Mammary epithelial cell (primary cell): ENCODE results near the gene POC1A.

Experiments
- EZH2 ChIP-seq: IDR thresholded peaks from 2 replicates; pipeline ENCODE4 v1.6.1; 2012; ENCODE audit warnings: low read length, inconsistent platforms, borderline replicate concordance
- TF ChIP-seq, protein P1 (sequence below), 2 donors: IDR thresholded peaks in 1 of 2; conservative IDR thresholded peaks in 1 of 2; 2 replicates each; pipeline ENCODE4 v1.5.1; 2011 to 2012; ENCODE audit warnings: inconsistent platforms in 2 of 2, low read length in 2 of 2, mild to moderate bottlenecking in 2 of 2, control low read depth in 1 of 2, low read depth in 1 of 2; ENCODE audit not compliant: insufficient read depth in 1 of 2; ENCODE audit errors: extremely low read depth in 1 of 2

DNA sequence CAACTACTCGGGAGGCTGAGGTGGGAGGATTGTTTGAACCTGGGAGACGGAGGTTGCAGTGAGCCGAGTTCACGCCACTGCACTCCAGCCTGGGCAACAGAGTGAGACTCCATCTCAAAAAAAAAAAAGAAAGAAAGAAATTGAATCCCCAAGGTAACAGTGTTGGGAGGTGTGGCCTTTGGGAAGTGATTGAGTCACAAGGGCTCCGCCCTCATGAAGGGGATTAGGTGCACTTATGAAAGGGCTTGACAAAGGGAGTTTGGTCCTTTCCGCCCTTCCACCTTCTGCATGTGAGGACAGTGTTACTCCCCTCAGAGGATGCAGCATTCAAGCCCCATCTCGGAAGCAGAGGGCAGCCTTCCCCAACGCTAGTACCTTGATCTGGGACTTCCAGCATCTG lies 21.3 kb downstream of the POC1A start:
- TF ChIP-seq, protein P1, sequence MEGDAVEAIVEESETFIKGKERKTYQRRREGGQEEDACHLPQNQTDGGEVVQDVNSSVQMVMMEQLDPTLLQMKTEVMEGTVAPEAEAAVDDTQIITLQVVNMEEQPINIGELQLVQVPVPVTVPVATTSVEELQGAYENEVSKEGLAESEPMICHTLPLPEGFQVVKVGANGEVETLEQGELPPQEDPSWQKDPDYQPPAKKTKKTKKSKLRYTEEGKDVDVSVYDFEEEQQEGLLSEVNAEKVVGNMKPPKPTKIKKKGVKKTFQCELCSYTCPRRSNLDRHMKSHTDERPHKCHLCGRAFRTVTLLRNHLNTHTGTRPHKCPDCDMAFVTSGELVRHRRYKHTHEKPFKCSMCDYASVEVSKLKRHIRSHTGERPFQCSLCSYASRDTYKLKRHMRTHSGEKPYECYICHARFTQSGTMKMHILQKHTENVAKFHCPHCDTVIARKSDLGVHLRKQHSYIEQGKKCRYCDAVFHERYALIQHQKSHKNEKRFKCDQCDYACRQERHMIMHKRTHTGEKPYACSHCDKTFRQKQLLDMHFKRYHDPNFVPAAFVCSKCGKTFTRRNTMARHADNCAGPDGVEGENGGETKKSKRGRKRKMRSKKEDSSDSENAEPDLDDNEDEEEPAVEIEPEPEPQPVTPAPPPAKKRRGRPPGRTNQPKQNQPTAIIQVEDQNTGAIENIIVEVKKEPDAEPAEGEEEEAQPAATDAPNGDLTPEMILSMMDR (conservative IDR thresholded peaks at IDR 0.05 in 1 of 2, IDR thresholded peaks at IDR 0.05 in 1 of 2; ENCODE audit: extremely low read depth in 1 of 2, insufficient read depth in 1 of 2, low read depth in 1 of 2, low read length in 2 of 2) = no peak
- no peak for TF ChIP-seq EZH2
